Placental pericyte (primary cell): Measurements from ENCODE around the gene BLOC1S3. TPM values are rescaled to one million over a fixed set of nuclear protein-coding genes. Genes with fewer than 3 reads are reported as not detected.

ENCODE experiments used
- total RNA-seq: library from RNA; depleted of rRNA; stranded (reverse); fragments of >200 nt; gene quantifications from 2 replicates; pipeline ENCODE4 v1.2.3, GENCODE V29; 2012

The BLOC1S3 gene
- total RNA-seq: 6.7 and 11.6 TPM in 2 replicates

GRCh38 chr19:45178262-45179071, at the start of gene BLOC1S3:
Gene BLOC1S3 (plus strand): TSS chr19:45178784. CDS start chr19:45179297, 513 bp downstream.

GRCh38 chr19:45160870-45161737, 17.5 kb upstream of the BLOC1S3 start, which contains the start of gene NKPD1:
Gene NKPD1 (minus strand): TSS chr19:45160982. CDS start chr19:45160150, 832 bp downstream.

GRCh38 chr19:45177817-45178261, 745 bp upstream of the BLOC1S3 start, which contains the start of gene TRAPPC6A:
Gene TRAPPC6A (minus strand): TSS chr19:45178237. CDS start chr19:45178218, 19 bp downstream.

Other genes with a start within 250 kb of the BLOC1S3 start
- not detected in 2 replicates for gene APOC4, start 236.5 kb upstream of the BLOC1S3 start, total RNA-seq
- gene APOC2, start 232.7 kb upstream of the BLOC1S3 start, total RNA-seq: not detected in 2 replicates
- 56.9 and 71.7 TPM in 2 replicates for gene CLPTM1, start 223.4 kb upstream of the BLOC1S3 start, total RNA-seq
- gene RELB, start 177.3 kb upstream of the BLOC1S3 start, total RNA-seq: 18.9 and 27.4 TPM in 2 replicates
- 27.1 and 30.1 TPM in 2 replicates for gene CLASRP, start 139.7 kb upstream of the BLOC1S3 start, total RNA-seq
- 0.57 TPM in 1 of 2 replicates, not detected in the other for gene ZNF296, start 102.3 kb upstream of the BLOC1S3 start, total RNA-seq
- 15.1 and 34.5 TPM in 2 replicates for gene GEMIN7, start 99.5 kb upstream of the BLOC1S3 start, total RNA-seq
- 40.3 and 47.5 TPM in 2 replicates for gene PPP1R37, start 85.6 kb upstream of the BLOC1S3 start, total RNA-seq
- under 0.01 and 0.29 TPM in 2 replicates for gene NKPD1, start 17.8 kb upstream of the BLOC1S3 start, total RNA-seq
- 1.3 and 12.3 TPM in 2 replicates for gene TRAPPC6A, start 547 bp upstream of the BLOC1S3 start, total RNA-seq
- gene EXOC3L2, start 66.6 kb downstream of the BLOC1S3 start, total RNA-seq: under 0.01 TPM in 1 of 2 replicates, not detected in the other
- 13.7 and 19.9 TPM in 2 replicates for gene MARK4, start 72.5 kb downstream of the BLOC1S3 start, total RNA-seq
- gene CKM, start 144.1 kb downstream of the BLOC1S3 start, total RNA-seq: not detected in 2 replicates
- 0.22 TPM in 1 of 2 replicates, not detected in the other for gene KLC3, start 162.0 kb downstream of the BLOC1S3 start, total RNA-seq
- gene ERCC2, start 191.8 kb downstream of the BLOC1S3 start, total RNA-seq: 39.6 and 46.1 TPM in 2 replicates
- 1.3 and 8.9 TPM in 2 replicates for gene PPP1R13L, start 226.3 kb downstream of the BLOC1S3 start, total RNA-seq
- 7.7 and 16.3 TPM in 2 replicates for gene POLR1G, start 227.9 kb downstream of the BLOC1S3 start, total RNA-seq
- 79.0 and 128 TPM in 2 replicates for gene ERCC1, start 245.1 kb downstream of the BLOC1S3 start, total RNA-seq